GM19328 (cell line): ENCODE data around the gene C1orf21.

Experiments
- ATAC-seq: cut with Tn5 transposase; IDR thresholded peaks from one replicate; pipeline ENCODE4 v1.9.1; 2021; ENCODE audit warnings: mild to moderate bottlenecking, moderate library complexity; ENCODE audit not compliant: unreplicated experiment

Gene C1orf21

GRCh38 chr1:184479435-184480167, 92.8 kb downstream of the C1orf21 start:
- no peak for ATAC-seq

- no peak for ATAC-seq
Measured at GRCh38 chr1:184480736-184481135, 93.9 kb downstream of the C1orf21 start.

- no peak for ATAC-seq
Measured at GRCh38 chr1:184482136-184482535, 95.3 kb downstream of the C1orf21 start.

- ATAC-seq, result no peak
Measured at GRCh38 chr1:184483101-184483683, 96.4 kb downstream of the C1orf21 start.

GRCh38 chr1:184485751-184486723, 99.2 kb downstream of the C1orf21 start:
- no peak for ATAC-seq

GRCh38 chr1:184486761-184487445, 100.1 kb downstream of the C1orf21 start:
- no peak for ATAC-seq

- no peak for ATAC-seq
Measured at GRCh38 chr1:184487531-184488193, 100.8 kb downstream of the C1orf21 start.

GRCh38 chr1:184489908-184490307, 103.1 kb downstream of the C1orf21 start:
- no peak for ATAC-seq

GRCh38 chr1:184492536-184492935, 105.7 kb downstream of the C1orf21 start:
- no peak for ATAC-seq

- no peak for ATAC-seq
Measured at GRCh38 chr1:184493987-184494388, 107.2 kb downstream of the C1orf21 start.

- peak; percentile 62 for ATAC-seq
Measured at GRCh38 chr1:184494929-184495328, 108.1 kb downstream of the C1orf21 start.

- ATAC-seq, result no peak
Measured at GRCh38 chr1:184497959-184498723, 111.3 kb downstream of the C1orf21 start.

- ATAC-seq, result no peak
Measured at GRCh38 chr1:184499616-184500015, 112.8 kb downstream of the C1orf21 start.

- no peak for ATAC-seq
Measured at GRCh38 chr1:184502161-184502560, 115.3 kb downstream of the C1orf21 start.

- no peak for ATAC-seq
Measured at GRCh38 chr1:184503221-184503749, 116.5 kb downstream of the C1orf21 start.

GRCh38 chr1:184504040-184504954, 117.5 kb downstream of the C1orf21 start:
- no peak for ATAC-seq

- ATAC-seq, result no peak
Measured at GRCh38 chr1:184504955-184505338, 118.1 kb downstream of the C1orf21 start.

GRCh38 chr1:184506481-184506880, 119.7 kb downstream of the C1orf21 start:
- no peak for ATAC-seq
